GM23338 (cell line): ENCODE results near the gene CNGB1. TPM values are rescaled to one million over a fixed set of nuclear protein-coding genes. Genes with fewer than 3 reads are reported as not detected.
A peak's percentile ranks its signal among the peaks of the same experiment; 100 is the strongest.

Source experiments
- ATAC-seq: fragments of 200-7000 bp; cut with Tn5 transposase; 3 replicates; pipeline ENCODE4 v1.9.1; 2020
- DNase-seq: peaks from one replicate; pipeline ENCODE4 v3.0.0-alpha.2; 2015; ENCODE audit warnings: low spot score
- H2AFZ ChIP-seq: fragments of 200-600 bp; sonication (generic); 2 replicates; pipeline ENCODE4 v1.8.0; 2016; ENCODE audit warnings: antibody characterized with exemption, mild to moderate bottlenecking, moderate library complexity
- H3F3A ChIP-seq: fragments of 200-600 bp; sonication (generic); replicated peaks from 2 replicates; pipeline ENCODE4 v1.8.0; 2017; ENCODE audit warnings: antibody characterized with exemption, mixed run types, low read depth
- H3K27ac ChIP-seq: fragments of 200-600 bp; sonication (generic); 2 replicates; pipeline ENCODE4 v1.6.1; 2016; ENCODE audit warnings: low read depth
- H3K27me3 ChIP-seq: fragments of 200-600 bp; sonication (generic); 2 replicates; pipeline ENCODE4 v1.8.0; 2016; ENCODE audit warnings: mild to moderate bottlenecking, mixed run types, moderate library complexity; ENCODE audit not compliant: insufficient read depth
- H3K36me3 ChIP-seq: fragments of 200-600 bp; sonication (generic); 2 replicates; pipeline ENCODE4 v1.8.0; 2016; ENCODE audit warnings: mild to moderate bottlenecking; ENCODE audit not compliant: insufficient read depth
- H3K4me1 ChIP-seq: fragments of 200-600 bp; sonication (generic); 2 replicates; pipeline ENCODE4 v1.8.0; 2016; ENCODE audit warnings: mild to moderate bottlenecking, moderate library complexity; ENCODE audit not compliant: insufficient read depth
- H3K4me2 ChIP-seq: fragments of 200-600 bp; sonication (generic); 2 replicates; pipeline ENCODE4 v1.7.1; 2017; ENCODE audit warnings: mixed run types
- H3K4me3 ChIP-seq: fragments of 200-600 bp; sonication (generic); 2 replicates; pipeline ENCODE4 v1.6.1; 2016; ENCODE audit warnings: mixed run types
- H3K79me2 ChIP-seq: fragments of 200-600 bp; sonication (generic); replicated peaks from 2 replicates; pipeline ENCODE4 v1.8.0; 2017; ENCODE audit warnings: mild to moderate bottlenecking; ENCODE audit not compliant: insufficient read depth
- H3K9me2 ChIP-seq: fragments of 200-600 bp; sonication (generic); 2 replicates; pipeline ENCODE4 v1.8.0; 2017; ENCODE audit not compliant: insufficient read depth
- H4K20me1 ChIP-seq: fragments of 200-600 bp; sonication (generic); replicated peaks from 2 replicates; pipeline ENCODE4 v1.8.0; 2017; ENCODE audit warnings: mild to moderate bottlenecking; ENCODE audit not compliant: insufficient read depth
- H3K27ac Mint-ChIP-seq: 2 replicates; pipeline ENCODE4 v1.8.0; 2020; ENCODE audit warnings: inconsistent platforms, mild to moderate bottlenecking, moderate library complexity, mixed read lengths
- H3K27me3 Mint-ChIP-seq: 3 replicates; pipeline ENCODE4 v1.8.0; 2022; ENCODE audit warnings: low read depth, mild to moderate bottlenecking, moderate library complexity, mixed read lengths, inconsistent platforms; ENCODE audit not compliant: insufficient read depth, poor library complexity
- H3K36me3 Mint-ChIP-seq: 3 replicates; pipeline ENCODE4 v1.8.0; 2021; ENCODE audit warnings: low read depth, mild to moderate bottlenecking, inconsistent platforms, moderate library complexity, mixed read lengths
- H3K4me1 Mint-ChIP-seq: 3 replicates; pipeline ENCODE4 v1.8.0; 2020; ENCODE audit warnings: mild to moderate bottlenecking, inconsistent platforms, mixed read lengths
- H3K4me3 Mint-ChIP-seq: 3 replicates; pipeline ENCODE4 v1.8.0; 2021; ENCODE audit warnings: moderate library complexity, mild to moderate bottlenecking, inconsistent platforms, mixed read lengths
- H3K9me3 Mint-ChIP-seq: 3 replicates; pipeline ENCODE4 v1.8.0; 2020; ENCODE audit warnings: moderate library complexity, mild to moderate bottlenecking, inconsistent platforms, mixed read lengths
- CREB1 ChIP-seq: fragments of 250-450 bp; sonication (Bioruptor Pico); IDR thresholded peaks from 2 replicates; pipeline ENCODE4 v1.5.0; 2020; ENCODE audit warnings: low read depth, mild to moderate bottlenecking, moderate library complexity
- ETS1 ChIP-seq: IDR thresholded peaks from 2 replicates; pipeline ENCODE4 v1.6.1; 2016; ENCODE audit warnings: antibody characterized with exemption
- EZH2 ChIP-seq: fragments of 200-600 bp; sonication (generic); IDR thresholded peaks from one replicate; pipeline ENCODE4 v1.8.0; 2017; ENCODE audit warnings: antibody characterized with exemption, mild to moderate bottlenecking, low read depth; ENCODE audit not compliant: unreplicated experiment
- EZH2phosphoT487 ChIP-seq: fragments of 200-600 bp; sonication (generic); IDR thresholded peaks from one replicate; pipeline ENCODE4 v1.8.1; 2018; ENCODE audit warnings: antibody characterized with exemption; ENCODE audit not compliant: unreplicated experiment
- JUNB ChIP-seq: IDR thresholded peaks from one replicate; pipeline ENCODE4 v1.6.1; 2016; ENCODE audit warnings: antibody characterized with exemption; ENCODE audit not compliant: unreplicated experiment
- NANOG ChIP-seq: IDR thresholded peaks from 2 replicates; pipeline ENCODE4 v1.6.1; 2016; ENCODE audit warnings: antibody characterized with exemption, borderline replicate concordance
- POLR2AphosphoS5 ChIP-seq: IDR thresholded peaks from 2 replicates; pipeline ENCODE4 v1.6.1; 2016; ENCODE audit warnings: antibody characterized with exemption, low read depth
- ZNF114 ChIP-seq: fragments of 250-450 bp; sonication (Bioruptor Pico); IDR thresholded peaks from 2 replicates; pipeline ENCODE4 v1.5.0; 2020; ENCODE audit warnings: mild to moderate bottlenecking, moderate library complexity
- ZNF331 ChIP-seq: fragments of 250-450 bp; sonication (Bioruptor Pico); IDR thresholded peaks from 2 replicates; pipeline ENCODE4 v1.5.0; 2020; ENCODE audit warnings: low read depth, mild to moderate bottlenecking, moderate library complexity
- ZNF462 ChIP-seq: fragments of 250-450 bp; sonication (Bioruptor Pico); IDR thresholded peaks from 2 replicates; pipeline ENCODE4 v1.5.0; 2020; ENCODE audit warnings: mild to moderate bottlenecking, moderate library complexity
- polyA plus RNA-seq: library from polyadenylated mRNA; unstranded; fragments of >200 nt; fragmentation: Nextera tagmentation; extraction: Ambion mirVana; gene quantifications from 2 replicates; pipeline ENCODE4 v1.2.1, GENCODE V29; 2016
- total RNA-seq: library from RNA; depleted of rRNA; stranded (reverse); fragments of >200 nt; shearing (Covaris generic); gene quantifications from 2 replicates; pipeline ENCODE4 v1.2.3, GENCODE V29; 2014

The CNGB1 gene
- total and polyA plus RNA-seq, 2 experiments from 2014 or later, result not detected

GRCh38 chr16:57911743-57912142 is 59.2 kb downstream of the CNGB1 start:
- H3K27me3 Mint-ChIP-seq, result peaks cover 5% of the 10 kb centered on the region
- H3K9me3 Mint-ChIP-seq, result no peaks in the 10 kb centered on the region
- H3K27me3 ChIP-seq, result no peaks in the 10 kb centered on the region
- TF ChIP-seq CREB1 (CRISPR knock-in tag) (no peak), EZH2phosphoT487 (no peak), ZNF114 (CRISPR knock-in tag) (no peak), ETS1 (no peak), ZNF331 (CRISPR knock-in tag) (no peak), POLR2AphosphoS5 (no peak), JUNB (no peak), ZNF462 (CRISPR knock-in tag) (no peak), NANOG (no peak), EZH2 (no peak)
- DNase-seq, result no peak
- H3K27ac ChIP-seq, result no peak overlapping the region
- ATAC-seq, result no peak
- H3K9me2 ChIP-seq, result no peaks in the 10 kb centered on the region
- H3K79me2 ChIP-seq, result no peaks in the 10 kb centered on the region
- H3K36me3 ChIP-seq, result no peaks in the 10 kb centered on the region
- no peak overlapping the region for H3K27ac Mint-ChIP-seq
- no peak overlapping the region for H3K4me3 ChIP-seq
- no peak overlapping the region; the same call in 2 of the 3 replicates for H3K4me3 Mint-ChIP-seq
- H3K4me2 ChIP-seq, result no peak overlapping the region
- H4K20me1 ChIP-seq, result no peaks in the 10 kb centered on the region
- no peaks in the 10 kb centered on the region for H3K36me3 Mint-ChIP-seq
- peak overlapping the region; percentile 69; the same call in 1 of the 2 replicates for H2AFZ ChIP-seq
- H3F3A ChIP-seq, result no peaks in the 10 kb centered on the region
- peaks cover 22% of the 10 kb centered on the region for H3K4me1 Mint-ChIP-seq
- H3K4me1 ChIP-seq, result no peaks in the 10 kb centered on the region; the same call in 1 of the 2 replicates
